ENCODE measurements around the gene ELF1.
A peak's percentile ranks its signal among the peaks of the same experiment; 100 is the strongest.

ELF1 gene

GRCh38 chr13:41032691-41033376 is 13.7 kb upstream of the ELF1 start:
- peak in 1 of 2 experiments; percentile 0 for DNase-seq (ENCODE audit: low spot score in 2 of 2)
- in situ Hi-C loops (cut with MboI; ENCODE audit: low sequenced_read_pairs): no loop called here
- no peaks in the 10 kb centered on the region for H3K9me3 ChIP-seq
- H3K36me3 ChIP-seq (replicated peaks): no peaks in the 10 kb centered on the region
- H3K27me3 ChIP-seq (ENCODE audit: low read depth): no peaks in the 10 kb centered on the region
- H3K4me1 ChIP-seq: no peaks in the 10 kb centered on the region
- H3K4me3 ChIP-seq: no peak overlapping the region

DNA sequence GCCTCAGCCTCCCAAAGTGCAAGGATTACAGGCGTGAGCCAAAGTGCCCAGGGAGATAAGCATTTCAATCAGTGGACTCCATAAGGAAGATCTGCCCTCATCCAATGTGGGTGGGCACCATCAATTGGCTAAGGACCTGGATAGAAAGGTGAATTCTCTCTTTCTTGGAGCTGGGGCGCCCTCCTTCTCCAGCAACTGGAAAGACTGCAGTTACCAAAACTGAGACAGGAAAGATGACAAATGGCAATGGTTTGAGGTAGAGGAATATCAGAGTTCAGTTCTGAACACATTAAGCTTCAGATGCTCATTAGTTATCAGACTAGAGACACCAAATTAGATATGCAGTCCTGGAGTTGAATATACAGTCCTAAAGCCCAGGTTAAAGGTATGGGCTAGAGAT is 10.5 kb upstream of the ELF1 start:
- Histone ChIP-seq H3K27me3 (ENCODE audit: low read depth) (no peaks in the 10 kb centered on the region), H3K4me3 (no peak overlapping the region), H3K36me3 (replicated peaks) (no peaks in the 10 kb centered on the region), H3K4me1 (no peaks in the 10 kb centered on the region), H3K9me3 (no peaks in the 10 kb centered on the region)
- DNase-seq (ENCODE audit: low spot score in 2 of 2): peak in 1 of 2 experiments; percentile 0
- in situ Hi-C loops (cut with MboI; ENCODE audit: low sequenced_read_pairs): no loop called here

- in situ Hi-C loops (cut with MboI; ENCODE audit: low sequenced_read_pairs): no loop called here
- Histone ChIP-seq H3K4me1 (no peaks in the 10 kb centered on the region), H3K27me3 (ENCODE audit: low read depth) (no peaks in the 10 kb centered on the region), H3K9me3 (no peaks in the 10 kb centered on the region), H3K4me3 (no peak overlapping the region), H3K36me3 (replicated peaks) (no peaks in the 10 kb centered on the region)
- DNase-seq (ENCODE audit: low spot score in 2 of 2): no peak
Measured at GRCh38 chr13:41028051-41028450, 8.9 kb upstream of the ELF1 start.

GRCh38 chr13:41026788-41027187 is 7.7 kb upstream of the ELF1 start:
- Histone ChIP-seq H3K9me3 (no peaks in the 10 kb centered on the region), H3K27me3 (ENCODE audit: low read depth) (no peaks in the 10 kb centered on the region), H3K36me3 (replicated peaks) (no peaks in the 10 kb centered on the region), H3K4me1 (no peaks in the 10 kb centered on the region), H3K4me3 (no peak overlapping the region)
- in situ Hi-C loops (cut with MboI; ENCODE audit: low sequenced_read_pairs): no loop called here
- DNase-seq (ENCODE audit: low spot score in 2 of 2): no peak

DNA sequence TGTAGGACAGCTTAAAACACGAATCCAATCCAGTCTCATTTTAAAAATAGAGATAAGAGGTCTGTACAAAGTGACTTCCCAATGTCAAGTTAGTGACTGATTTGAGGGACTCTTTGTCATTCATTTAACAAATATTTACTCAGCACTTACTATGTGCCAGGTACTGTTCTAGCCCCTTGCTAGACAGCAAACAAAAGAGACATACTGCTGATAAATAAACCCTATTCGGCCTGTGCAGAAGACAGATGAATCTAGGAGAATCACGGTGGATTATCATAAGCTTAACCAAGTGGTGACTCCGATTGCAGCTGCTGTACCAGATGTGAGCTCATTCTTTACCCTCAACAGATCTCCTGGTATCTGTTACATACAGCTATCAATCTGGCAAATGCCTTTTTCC is 6.4 kb upstream of the ELF1 start:
- Histone ChIP-seq H3K27me3 (ENCODE audit: low read depth) (no peaks in the 10 kb centered on the region), H3K4me3 (no peak overlapping the region), H3K9me3 (no peaks in the 10 kb centered on the region), H3K4me1 (no peaks in the 10 kb centered on the region), H3K36me3 (replicated peaks) (no peaks in the 10 kb centered on the region)
- no peak for DNase-seq (ENCODE audit: low spot score in 2 of 2)
- in situ Hi-C loops (cut with MboI; ENCODE audit: low sequenced_read_pairs): no loop called here

DNA sequence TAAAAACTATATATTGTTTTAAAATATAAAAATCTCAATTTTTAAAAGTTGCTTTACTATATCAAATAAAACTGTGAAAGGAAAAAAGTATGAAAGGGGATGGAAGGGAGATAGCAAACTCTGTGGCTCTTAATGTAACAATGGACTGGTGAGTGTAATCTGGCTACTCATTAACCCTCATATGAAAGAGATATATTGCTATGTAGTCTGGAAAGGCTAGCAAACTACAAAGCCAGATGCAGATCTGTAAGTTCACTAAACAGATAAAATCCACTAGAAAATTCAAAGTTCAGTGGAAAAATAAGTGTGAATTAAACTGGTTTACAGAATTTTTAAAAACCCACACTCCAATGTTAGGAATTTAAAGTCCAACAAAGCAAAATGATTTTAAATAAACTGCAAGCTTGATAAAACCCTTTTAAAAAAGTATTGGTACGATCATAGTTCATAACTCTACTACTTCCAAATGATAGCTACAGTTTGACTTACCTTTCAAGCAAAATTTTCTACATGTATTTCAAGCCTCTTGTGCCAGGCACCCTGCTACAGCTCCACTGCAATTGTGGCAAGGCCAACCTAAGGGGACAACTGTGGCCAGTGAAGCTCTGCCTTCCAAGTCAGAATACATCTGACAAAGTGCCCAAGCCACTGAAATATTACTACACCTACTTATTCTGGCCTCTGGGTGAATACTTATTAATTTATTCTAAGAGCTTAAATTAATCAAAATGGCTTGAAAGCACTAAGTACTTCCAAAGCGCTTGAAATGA is 647 bp upstream of the ELF1 start:
- no peaks in the 10 kb centered on the region for H3K36me3 ChIP-seq (replicated peaks)
- DNase-seq (ENCODE audit: low spot score in 2 of 2): no peak
- in situ Hi-C loops (cut with MboI; ENCODE audit: low sequenced_read_pairs): no loop called here
- no peaks in the 10 kb centered on the region for H3K9me3 ChIP-seq
- H3K4me1 ChIP-seq: no peaks in the 10 kb centered on the region
- H3K4me3 ChIP-seq: no peak overlapping the region
- H3K27me3 ChIP-seq (ENCODE audit: low read depth): peaks cover 9% of the 10 kb centered on the region; the same call in 1 of the 2 replicates

DNA sequence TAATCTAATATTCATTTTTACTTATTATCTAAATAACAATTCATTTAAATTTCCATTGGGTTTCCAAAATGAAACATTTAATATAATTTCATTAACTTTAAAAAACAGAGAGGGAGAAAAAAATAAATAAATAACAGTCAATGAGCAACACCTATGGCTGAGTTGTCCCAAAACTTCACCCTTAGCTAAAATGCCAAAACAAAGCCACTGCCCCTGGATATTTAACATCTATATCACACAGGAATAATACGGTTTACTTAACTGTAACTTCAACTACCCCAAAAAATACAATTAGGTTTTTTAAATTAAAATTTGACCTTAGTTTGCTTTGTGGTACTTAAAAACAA is 541 bp downstream of the ELF1 start:
- in situ Hi-C loops (cut with MboI; ENCODE audit: low sequenced_read_pairs): no loop called here
- Histone ChIP-seq H3K9me3 (no peaks in the 10 kb centered on the region), H3K36me3 (replicated peaks) (no peaks in the 10 kb centered on the region), H3K4me3 (no peak overlapping the region), H3K27me3 (ENCODE audit: low read depth) (peaks cover 9% of the 10 kb centered on the region; the same call in 1 of the 2 replicates), H3K4me1 (no peaks in the 10 kb centered on the region)
- DNase-seq (ENCODE audit: low spot score in 2 of 2): peak in 1 of 2 experiments; percentile 0

DNA sequence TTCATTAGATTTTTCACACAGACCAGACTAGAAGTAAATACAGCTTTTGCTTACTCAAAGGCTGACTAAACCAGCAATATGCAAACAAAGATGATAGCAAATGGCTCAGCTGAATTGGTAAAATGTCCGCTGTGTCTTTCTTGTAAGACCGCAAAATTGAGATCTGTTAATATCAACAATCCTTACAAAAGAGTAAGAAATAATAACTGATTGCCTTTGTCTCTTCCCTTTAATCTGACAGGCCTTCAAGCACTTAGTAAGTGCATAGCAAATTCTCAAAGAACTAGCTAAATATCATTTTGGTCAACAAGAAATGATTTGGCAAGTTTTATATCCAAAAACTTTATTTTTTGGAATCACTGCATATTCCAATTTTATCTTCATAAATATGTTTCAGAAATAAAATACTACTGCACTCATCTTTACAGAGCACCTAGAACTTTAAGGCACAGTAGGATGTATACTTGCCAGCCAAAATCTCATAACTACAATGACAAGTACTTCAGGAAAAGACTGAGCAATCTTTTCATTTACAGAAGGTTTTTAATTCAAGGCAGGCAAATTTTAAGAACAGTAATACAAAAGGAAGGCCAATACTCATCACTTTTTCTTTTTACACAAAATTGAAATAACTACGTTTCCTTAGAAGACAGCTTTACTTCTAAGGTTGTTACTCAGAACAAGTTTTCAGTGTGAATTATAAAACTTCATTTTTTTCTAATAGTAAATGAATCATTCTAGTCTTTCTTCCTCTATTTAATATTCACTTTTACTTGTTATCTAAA is 1.1 kb downstream of the ELF1 start:
- Histone ChIP-seq H3K9me3 (no peaks in the 10 kb centered on the region), H3K27me3 (ENCODE audit: low read depth) (peaks cover 9% of the 10 kb centered on the region; the same call in 1 of the 2 replicates), H3K4me1 (no peaks in the 10 kb centered on the region), H3K4me3 (no peak overlapping the region), H3K36me3 (replicated peaks) (no peaks in the 10 kb centered on the region)
- no peak for DNase-seq (ENCODE audit: low spot score in 2 of 2)
- in situ Hi-C loops (cut with MboI; ENCODE audit: low sequenced_read_pairs): no loop called here

DNA sequence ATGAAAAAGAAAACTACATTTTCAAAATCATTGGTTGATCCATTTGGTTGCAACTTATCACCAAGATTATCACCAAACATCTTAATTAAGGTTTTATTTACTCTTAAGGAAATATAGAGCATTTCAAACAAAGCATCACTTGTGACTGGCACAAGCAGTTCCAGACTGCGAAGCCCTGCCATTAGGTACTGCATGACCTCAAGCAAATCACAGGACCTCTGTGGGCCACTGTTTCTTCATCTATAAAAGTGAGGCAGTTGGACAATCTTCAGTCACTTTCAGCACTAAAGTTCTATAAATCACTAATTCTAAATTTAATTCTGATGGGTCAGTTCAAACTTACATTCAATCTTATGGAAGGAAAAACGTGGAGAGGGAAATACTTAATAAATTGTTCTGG is 2.0 kb downstream of the ELF1 start:
- DNase-seq (ENCODE audit: low spot score in 2 of 2): no peak
- no peaks in the 10 kb centered on the region for H3K9me3 ChIP-seq
- no peaks in the 10 kb centered on the region for H3K36me3 ChIP-seq (replicated peaks)
- peaks cover 9% of the 10 kb centered on the region; the same call in 1 of the 2 replicates for H3K27me3 ChIP-seq (ENCODE audit: low read depth)
- H3K4me1 ChIP-seq: no peaks in the 10 kb centered on the region
- in situ Hi-C loops (cut with MboI; ENCODE audit: low sequenced_read_pairs): no loop called here
- H3K4me3 ChIP-seq: no peak overlapping the region

DNA sequence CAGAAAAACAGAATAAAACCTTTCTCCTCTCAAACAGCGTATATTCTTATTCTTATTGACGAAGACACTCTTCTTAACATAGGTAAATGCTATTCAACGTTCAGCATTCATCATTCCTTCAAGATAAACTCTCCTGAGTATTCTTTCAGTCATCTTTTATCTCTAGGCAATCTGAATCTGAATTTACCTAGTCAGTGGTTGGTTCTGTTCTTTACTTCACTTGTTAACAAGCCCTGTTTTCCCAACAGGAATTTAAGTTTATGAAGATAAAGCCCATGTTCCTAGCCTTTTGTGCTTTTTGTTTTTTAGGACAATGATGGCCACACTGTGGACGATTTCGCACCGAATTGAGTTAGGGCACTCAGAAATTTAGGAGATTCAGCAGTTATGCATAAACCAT is 3.2 kb downstream of the ELF1 start:
- no peaks in the 10 kb centered on the region for H3K9me3 ChIP-seq
- no peak overlapping the region for H3K4me3 ChIP-seq
- peaks cover 9% of the 10 kb centered on the region; the same call in 1 of the 2 replicates for H3K27me3 ChIP-seq (ENCODE audit: low read depth)
- H3K4me1 ChIP-seq: no peaks in the 10 kb centered on the region
- in situ Hi-C loops (cut with MboI; ENCODE audit: low sequenced_read_pairs): no loop called here
- H3K36me3 ChIP-seq (replicated peaks): no peaks in the 10 kb centered on the region
- DNase-seq (ENCODE audit: low spot score in 2 of 2): no peak

DNA sequence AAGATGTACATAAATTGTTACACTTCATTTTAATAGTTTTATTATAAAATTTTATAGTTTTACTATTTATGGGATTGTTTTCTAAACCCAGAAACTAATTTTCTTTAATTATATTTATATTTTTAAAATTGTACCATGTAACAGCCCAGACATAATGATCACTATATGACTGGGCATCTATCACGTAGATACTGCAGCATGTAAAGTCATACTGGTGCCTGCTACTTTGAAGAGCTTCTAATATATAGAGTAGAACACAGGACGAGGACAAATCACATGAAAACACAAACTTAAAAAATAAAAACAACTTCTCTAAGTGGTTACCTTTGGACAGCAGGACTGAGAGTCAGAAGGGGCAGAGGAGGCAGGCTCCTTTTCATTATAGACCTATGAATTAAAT is 5.3 kb downstream of the ELF1 start:
- H3K36me3 ChIP-seq (replicated peaks): no peaks in the 10 kb centered on the region
- H3K4me3 ChIP-seq: no peak overlapping the region
- no peaks in the 10 kb centered on the region for H3K9me3 ChIP-seq
- no peak for DNase-seq (ENCODE audit: low spot score in 2 of 2)
- in situ Hi-C loops (cut with MboI; ENCODE audit: low sequenced_read_pairs): no loop called here
- peaks cover 9% of the 10 kb centered on the region; the same call in 1 of the 2 replicates for H3K27me3 ChIP-seq (ENCODE audit: low read depth)
- no peaks in the 10 kb centered on the region for H3K4me1 ChIP-seq

- H3K9me3 ChIP-seq: no peaks in the 10 kb centered on the region
- no peaks in the 10 kb centered on the region for H3K4me1 ChIP-seq
- H3K27me3 ChIP-seq (ENCODE audit: low read depth): peaks cover 5% of the 10 kb centered on the region; the same call in 1 of the 2 replicates
- H3K4me3 ChIP-seq: no peak overlapping the region
- DNase-seq (ENCODE audit: low spot score in 2 of 2): no peak
- in situ Hi-C loops (cut with MboI; ENCODE audit: low sequenced_read_pairs): no loop called here
- H3K36me3 ChIP-seq (replicated peaks): no peaks in the 10 kb centered on the region
Measured at GRCh38 chr13:41012536-41012935, 6.6 kb downstream of the ELF1 start.

DNA sequence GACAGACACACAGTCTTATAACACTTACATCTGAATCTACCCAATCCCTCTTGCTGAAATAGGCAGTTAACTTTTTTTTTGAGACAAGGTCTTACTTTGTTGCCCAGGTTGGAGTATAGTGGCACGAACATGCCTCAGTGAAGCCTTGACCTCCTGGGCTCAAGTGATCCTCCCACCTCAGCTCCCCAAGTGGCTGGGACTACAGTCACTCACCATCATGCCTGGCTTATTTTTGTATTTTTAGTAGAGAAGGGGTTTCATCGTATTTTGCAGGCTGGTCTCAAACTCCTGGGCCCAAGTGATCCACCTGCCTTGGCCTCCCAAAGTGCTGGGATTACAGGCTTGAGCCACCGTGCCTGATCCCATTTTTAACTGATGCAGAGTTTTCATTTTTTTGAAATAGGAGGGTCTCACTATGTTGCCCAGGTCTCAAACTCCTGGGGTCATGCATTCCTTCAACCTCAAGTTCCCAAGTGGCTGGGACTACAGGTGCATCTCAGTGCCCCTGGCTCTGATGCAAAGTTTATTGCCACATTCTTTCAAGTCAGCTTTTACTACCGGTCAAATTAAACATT is 7.6 kb downstream of the ELF1 start:
- in situ Hi-C loops (cut with MboI; ENCODE audit: low sequenced_read_pairs): no loop called here
- H3K36me3 ChIP-seq (replicated peaks): no peaks in the 10 kb centered on the region
- peaks cover 5% of the 10 kb centered on the region for H3K27me3 ChIP-seq (ENCODE audit: low read depth)
- no peaks in the 10 kb centered on the region for H3K4me1 ChIP-seq
- no peak overlapping the region for H3K4me3 ChIP-seq
- DNase-seq (ENCODE audit: low spot score in 2 of 2): no peak
- H3K9me3 ChIP-seq: no peaks in the 10 kb centered on the region

Measured in HAP-1 (cell line).